NOMO-1 treated with dmso at 0.1 percent for 144 hours (cell line): Measurements from ENCODE around the gene EIF1B.

Experiments
- DNase-seq: peaks from one replicate; lab custom pipeline; 2025; ENCODE audit not compliant: unreplicated experiment; lab: John Stamatoyannopoulos, UW

The EIF1B gene

DNA sequence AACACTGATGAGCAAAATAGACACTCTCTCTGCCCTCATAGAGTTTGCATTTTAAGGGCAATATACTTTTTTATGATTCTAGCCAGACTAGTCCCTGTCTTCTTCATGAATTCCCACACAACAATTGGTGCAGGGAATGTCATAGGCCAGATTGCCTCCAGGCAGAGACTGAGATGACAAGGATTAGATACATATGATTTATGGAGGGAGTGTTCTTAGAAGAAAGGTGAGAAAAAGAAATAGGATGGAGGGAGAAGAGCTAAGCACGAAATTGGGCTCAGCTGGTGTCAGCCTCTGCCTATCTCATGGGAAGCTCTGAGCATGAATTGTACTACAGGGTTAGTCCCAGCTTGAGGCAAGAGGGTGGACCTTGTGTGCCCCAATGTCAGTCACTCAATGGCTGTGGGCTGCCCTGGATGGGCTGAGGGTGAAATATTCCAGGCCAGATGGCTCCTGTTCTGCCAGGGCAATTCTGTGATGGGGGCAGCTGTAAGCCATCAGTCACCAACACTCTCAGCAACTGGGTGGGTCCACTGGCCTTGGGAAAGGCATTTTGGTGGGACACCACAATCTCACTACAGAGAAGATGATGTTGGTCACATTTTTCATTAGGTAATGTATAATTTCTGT is 31.1 kb downstream of the EIF1B start:
- no peak for DNase-seq

GRCh38 chr3:40341671-40342070 is 32.2 kb downstream of the EIF1B start:
- DNase-seq, result no peak

DNA sequence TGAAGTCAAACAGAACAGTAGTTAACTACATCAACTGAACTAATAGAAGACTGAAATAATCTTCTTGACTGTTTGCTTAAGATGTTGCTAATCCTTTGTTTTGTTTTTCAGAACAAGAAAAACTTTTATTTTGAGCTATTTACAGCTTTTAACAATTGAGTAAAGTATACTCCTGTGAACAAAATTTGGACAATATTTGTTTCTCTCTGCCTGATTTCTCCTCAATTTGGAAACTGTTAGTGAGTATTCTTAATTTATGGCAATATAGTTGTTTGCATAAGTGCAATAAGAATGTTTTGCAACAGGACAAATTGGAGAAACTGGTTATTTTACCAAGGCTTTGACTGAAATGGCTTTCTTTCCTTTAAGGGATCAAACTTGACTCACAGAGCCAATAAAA is 41.0 kb downstream of the EIF1B start:
- no peak for DNase-seq

GRCh38 chr3:40355410-40355809 is 45.9 kb downstream of the EIF1B start:
- no peak for DNase-seq

GRCh38 chr3:40358454-40358853 is 48.9 kb downstream of the EIF1B start:
- DNase-seq, result no peak
